Osteoblast (primary cell): ENCODE results near the gene IL16. TPM values are rescaled to one million over a fixed set of nuclear protein-coding genes. Genes with fewer than 3 reads are reported as not detected.

Experiments
- DNase-seq: peaks from one replicate; pipeline ENCODE4 v3.0.0; 2011; ENCODE audit warnings: low spot score, mixed read lengths; ENCODE audit not compliant: insufficient read length; ENCODE audit errors: missing footprints
- H2AFZ ChIP-seq: 2 replicates; pipeline ENCODE4 v1.6.0; 2011; ENCODE audit warnings: mild to moderate bottlenecking, low read length
- H3K27ac ChIP-seq: 2 replicates; pipeline ENCODE4 v1.5.1; 2011; ENCODE audit warnings: mild to moderate bottlenecking, low read depth, low read length, moderate library complexity
- H3K27me3 ChIP-seq: 2 replicates; pipeline ENCODE4 v1.6.0; 2012; ENCODE audit warnings: mild to moderate bottlenecking, control low read depth, inconsistent platforms, low read length, moderate library complexity; ENCODE audit not compliant: insufficient read depth
- H3K36me3 ChIP-seq: 2 replicates; pipeline ENCODE4 v1.5.1; 2011; ENCODE audit warnings: mild to moderate bottlenecking, low read length, control low read depth, moderate library complexity; ENCODE audit not compliant: insufficient read depth
- H3K4me1 ChIP-seq: 2 replicates; pipeline ENCODE4 v1.5.1; 2011; ENCODE audit warnings: mild to moderate bottlenecking, low read length, control low read depth, moderate library complexity; ENCODE audit not compliant: insufficient read depth
- H3K4me2 ChIP-seq: 2 replicates; pipeline ENCODE4 v1.6.0; 2011; ENCODE audit warnings: mild to moderate bottlenecking, low read length; ENCODE audit not compliant: insufficient read depth
- H3K4me3 ChIP-seq: fragments of 200-600 bp; sonication (generic); 3 replicates; pipeline ENCODE4 v1.5.1; 2012; ENCODE audit warnings: mild to moderate bottlenecking, low read length, inconsistent platforms; ENCODE audit not compliant: insufficient read depth
- H3K79me2 ChIP-seq: 2 replicates; pipeline ENCODE4 v1.6.0; 2012; ENCODE audit warnings: mild to moderate bottlenecking, low read length, control low read depth, inconsistent platforms; ENCODE audit not compliant: insufficient read depth
- H3K9me3 ChIP-seq: 2 replicates; pipeline ENCODE4 v1.5.1; 2011; ENCODE audit warnings: low read depth, low read length, control low read depth
- H4K20me1 ChIP-seq: 2 replicates; pipeline ENCODE4 v1.6.0; 2012; ENCODE audit warnings: mild to moderate bottlenecking, low read length, control low read depth; ENCODE audit not compliant: insufficient read depth
- CTCF ChIP-seq: IDR thresholded peaks from 2 replicates; pipeline ENCODE4 v1.5.1; 2011; ENCODE audit warnings: mild to moderate bottlenecking, low read depth, low read length, moderate library complexity; ENCODE audit errors: extremely low read depth
- total RNA-seq: library from RNA; depleted of rRNA; stranded (reverse); fragments of >200 nt; gene quantifications from 2 replicates; pipeline ENCODE4 v1.2.3, GENCODE V29; 2012

IL16 gene
- total RNA-seq, 1 donor = 6.5 TPM

- Histone ChIP-seq H4K20me1 (peaks cover 3% of the 10 kb centered on the region), H3K4me1 (peaks cover 39% of the 10 kb centered on the region), H3K9me3 (no peaks in the 10 kb centered on the region), H3K27me3 (no peaks in the 10 kb centered on the region), H3K4me3 (peak overlapping the region; percentile 87), H3K79me2 (peaks cover 23% of the 10 kb centered on the region), H3K36me3 (peaks cover 31% of the 10 kb centered on the region), H3K27ac (peak overlapping the region; percentile 72), H2AFZ (peak overlapping the region; percentile 68), H3K4me2 (peak overlapping the region; percentile 88)
- TF ChIP-seq CTCF = no peak
- no peak for DNase-seq
Measured at GRCh38 chr15:81323559-81323943, 126.9 kb downstream of the IL16 start.

GRCh38 chr15:81323944-81324881, 127.5 kb downstream of the IL16 start, which contains the start of gene STARD5:
Gene STARD5 (minus strand): TSS chr15:81324141. CDS start chr15:81324099, 42 bp downstream.
- Histone ChIP-seq H2AFZ (peak within 1 kb of the TSS; percentile 95), H3K27ac (peak within 1 kb of the TSS; percentile 72), H3K4me1 (peaks cover 39% of the 10 kb centered on the region), H3K4me2 (peak within 1 kb of the TSS; percentile 88), H3K27me3 (no peaks in the 10 kb centered on the region), H4K20me1 (peaks cover under 1% of the 10 kb centered on the region), H3K79me2 (peaks cover 23% of the 10 kb centered on the region), H3K4me3 (peak within 1 kb of the TSS; percentile 87), H3K9me3 (no peaks in the 10 kb centered on the region), H3K36me3 (peaks cover 26% of the 10 kb centered on the region)
- TF ChIP-seq CTCF = no peak
- DNase-seq = peak; percentile 98

GRCh38 chr15:81326466-81327212, 130.0 kb downstream of the IL16 start:
- H3K27ac ChIP-seq = peak overlapping the region; percentile 77
- DNase-seq = no peak
- peaks cover 42% of the 10 kb centered on the region for H3K4me1 ChIP-seq
- H3K4me3 ChIP-seq = no peak overlapping the region
- peak overlapping the region; percentile 51 for H3K4me2 ChIP-seq
- no peak for TF ChIP-seq CTCF
- H3K79me2 ChIP-seq = peaks cover 23% of the 10 kb centered on the region
- H2AFZ ChIP-seq = no peak overlapping the region
- no peaks in the 10 kb centered on the region for H3K27me3 ChIP-seq
- no peaks in the 10 kb centered on the region for H3K9me3 ChIP-seq
- H3K36me3 ChIP-seq = peaks cover 3% of the 10 kb centered on the region
- H4K20me1 ChIP-seq = no peaks in the 10 kb centered on the region

GRCh38 chr15:81327516-81327915, 130.8 kb downstream of the IL16 start:
- H3K27ac ChIP-seq = peak overlapping the region; percentile 77
- peaks cover 16% of the 10 kb centered on the region for H3K79me2 ChIP-seq

More at GRCh38 chr15:81327516-81327915, 130.8 kb downstream of the IL16 start:
- Histone ChIP-seq H3K27me3 (no peaks in the 10 kb centered on the region), H3K9me3 (no peaks in the 10 kb centered on the region), H3K4me1 (peaks cover 37% of the 10 kb centered on the region), H2AFZ (no peak overlapping the region), H4K20me1 (no peaks in the 10 kb centered on the region), H3K4me2 (peak overlapping the region; percentile 51), H3K36me3 (no peaks in the 10 kb centered on the region), H3K4me3 (no peak overlapping the region)
- peak; percentile 90 for DNase-seq
- TF ChIP-seq CTCF = no peak
